PC-3 (cell line): ENCODE data around the gene CSMD2.

Experiments used
- CTCF ChIP-seq: fragments of 300-600 bp; sonication (generic); conservative IDR thresholded peaks from 2 replicates; pipeline ENCODE4 v1.5.1; 2017; ENCODE audit warnings: antibody characterized with exemption, low read depth, mild to moderate bottlenecking, low read length
- EZH2phosphoT487 ChIP-seq: fragments of 300-600 bp; sonication (generic); IDR thresholded peaks from 2 replicates; pipeline ENCODE4 v1.6.1; 2018; ENCODE audit warnings: mild to moderate bottlenecking, antibody characterized with exemption, low read length, borderline replicate concordance

GRCh38 chr1:33960188-33960895 lies 204.7 kb downstream of the CSMD2 start:
- TF ChIP-seq CTCF: no peak
- no peak for TF ChIP-seq EZH2phosphoT487
